Eye (tissue), 1 donor: ENCODE results near the gene NFIL3.

Source experiments
- DNase-seq: peaks from one replicate; pipeline ENCODE4 v3.0.0-alpha.2; 2015

NFIL3 gene

DNA sequence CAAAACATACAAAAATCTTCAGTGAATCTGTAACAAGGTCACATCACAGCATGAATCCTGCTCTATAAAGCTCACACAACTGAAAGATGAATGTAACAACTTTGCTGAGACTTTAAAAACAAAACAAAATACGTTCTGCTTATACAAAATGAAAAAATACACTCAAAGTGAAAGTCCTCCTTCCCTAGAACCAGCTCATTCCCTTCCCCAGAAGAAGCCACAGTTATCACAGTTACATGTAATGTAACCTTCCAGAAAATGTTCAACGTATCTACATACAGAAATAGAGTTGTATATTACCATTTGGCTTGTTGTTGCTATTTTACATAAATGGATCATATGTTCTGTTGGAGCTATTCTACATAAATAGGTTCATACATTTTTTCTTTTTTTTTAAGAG, 64.5 kb downstream of the NFIL3 start:
- no peak for DNase-seq
